ENCODE results near the gene NUPR1.
"Not testable (repeated sequence)": the region's sequence is repeated elsewhere in the genome, so short reads cannot be mapped to it uniquely, and the experiment has no call there.

Gene NUPR1

DNA sequence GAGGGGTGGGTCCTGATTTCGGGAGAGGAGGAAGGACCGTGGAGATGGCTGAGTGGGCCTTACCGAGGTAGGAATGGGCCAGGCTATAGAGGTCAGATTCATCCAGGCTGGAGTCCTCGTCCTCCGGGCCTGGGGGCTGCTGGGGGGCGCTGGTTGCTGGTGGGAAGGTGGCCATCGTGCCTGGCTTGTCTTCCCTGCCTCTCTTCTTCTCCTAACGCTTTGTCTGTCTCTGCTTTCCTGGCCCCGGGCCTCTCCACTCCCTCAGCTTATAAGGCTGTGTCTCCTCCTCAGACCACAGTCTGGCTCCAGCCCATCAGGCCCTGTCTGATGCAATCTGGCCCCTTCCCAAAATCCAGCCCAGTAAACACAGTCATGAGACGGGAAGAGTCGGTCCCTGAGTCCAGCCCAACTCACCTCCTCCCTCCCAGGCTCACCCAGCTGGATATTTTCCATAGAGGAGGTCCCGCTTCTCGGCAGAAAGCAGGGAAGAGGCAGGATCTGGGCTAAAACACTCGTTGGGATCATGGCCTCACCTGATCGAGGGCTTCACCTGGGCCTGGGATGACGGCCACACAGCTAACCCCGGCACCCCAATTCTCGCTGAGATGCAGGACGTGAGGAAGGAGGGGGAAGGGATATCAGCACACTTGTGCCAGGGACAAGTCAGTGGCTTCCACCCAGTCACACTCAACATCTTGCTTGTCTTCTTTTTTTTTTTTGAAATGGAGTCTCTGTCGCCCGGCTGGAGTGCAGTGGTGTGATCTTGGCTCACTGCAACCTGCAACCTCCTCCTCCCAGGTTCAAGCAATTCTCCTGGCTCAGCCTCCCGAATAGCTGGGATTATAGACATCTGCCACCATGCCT, at the start of gene NUPR1:
Gene NUPR1 (minus strand): TSS at position 242 of the 864 bp plus-strand sequence. CDS start 67 bp downstream, at position 175.
- DNase-seq, result no peak

DNA sequence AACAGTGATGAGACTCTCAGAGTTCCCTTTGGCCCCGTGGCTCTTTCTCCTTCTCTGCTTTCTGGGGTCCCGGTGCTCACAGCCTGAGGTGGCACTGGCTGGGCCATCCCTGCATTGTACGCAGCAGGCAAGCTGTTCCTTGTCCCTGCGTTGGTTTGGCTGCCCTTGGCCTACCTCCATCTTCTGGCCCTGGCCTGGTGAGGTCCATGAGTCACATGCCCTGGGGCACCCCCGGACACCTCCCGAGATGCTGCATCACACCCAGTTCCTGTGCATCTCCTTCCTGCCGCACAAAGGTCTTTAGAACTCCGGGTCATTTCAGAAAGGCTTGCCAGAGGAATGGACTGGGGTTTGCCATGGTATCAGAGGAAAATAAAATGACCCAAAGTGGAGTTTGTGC, 48.6 kb upstream of the NUPR1 start:
- no peak for DNase-seq

DNA sequence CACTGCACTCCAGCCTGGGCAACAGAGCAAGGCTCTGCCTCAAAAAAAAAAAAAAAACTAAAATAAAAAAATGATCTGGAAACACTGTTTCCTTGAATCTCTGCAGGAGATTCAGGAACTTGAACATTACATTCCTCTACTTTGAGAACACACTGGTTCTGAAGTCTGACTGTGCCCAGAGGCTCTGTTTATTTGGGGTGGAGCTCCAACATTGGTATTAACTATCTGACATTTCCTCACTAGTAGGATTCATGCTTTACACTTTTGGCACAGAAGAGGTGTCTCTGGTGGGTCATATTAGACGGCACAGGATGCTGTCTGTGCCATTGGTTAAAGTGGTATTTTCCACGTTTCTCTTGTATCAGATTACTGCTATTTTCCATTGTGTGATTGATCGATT, 47.7 kb upstream of the NUPR1 start:
- DNase-seq, result no peak

DNA sequence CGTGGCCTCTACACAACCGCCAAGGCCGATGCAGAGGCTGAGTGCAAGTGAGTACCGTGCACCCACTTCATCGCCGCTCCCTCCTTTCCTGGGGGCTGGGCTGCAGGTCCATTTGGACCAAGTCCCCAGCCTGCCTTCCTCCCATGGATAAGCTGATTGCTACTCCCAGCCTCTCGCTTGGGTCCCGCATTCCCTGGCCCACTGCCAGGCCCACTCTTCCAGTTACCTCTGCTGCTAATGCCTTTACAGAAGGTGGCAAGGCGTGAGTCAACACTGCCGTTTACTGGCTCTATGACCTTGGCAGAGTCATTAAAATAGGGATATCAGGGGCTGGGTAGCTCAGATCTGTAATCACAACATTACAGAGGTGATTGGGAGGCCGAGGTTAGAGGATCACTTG, 46.9 kb upstream of the NUPR1 start:
- no peak for DNase-seq

GRCh38 chr16:28580726-28581315, 42.0 kb upstream of the NUPR1 start:
- DNase-seq, result no peak

DNA sequence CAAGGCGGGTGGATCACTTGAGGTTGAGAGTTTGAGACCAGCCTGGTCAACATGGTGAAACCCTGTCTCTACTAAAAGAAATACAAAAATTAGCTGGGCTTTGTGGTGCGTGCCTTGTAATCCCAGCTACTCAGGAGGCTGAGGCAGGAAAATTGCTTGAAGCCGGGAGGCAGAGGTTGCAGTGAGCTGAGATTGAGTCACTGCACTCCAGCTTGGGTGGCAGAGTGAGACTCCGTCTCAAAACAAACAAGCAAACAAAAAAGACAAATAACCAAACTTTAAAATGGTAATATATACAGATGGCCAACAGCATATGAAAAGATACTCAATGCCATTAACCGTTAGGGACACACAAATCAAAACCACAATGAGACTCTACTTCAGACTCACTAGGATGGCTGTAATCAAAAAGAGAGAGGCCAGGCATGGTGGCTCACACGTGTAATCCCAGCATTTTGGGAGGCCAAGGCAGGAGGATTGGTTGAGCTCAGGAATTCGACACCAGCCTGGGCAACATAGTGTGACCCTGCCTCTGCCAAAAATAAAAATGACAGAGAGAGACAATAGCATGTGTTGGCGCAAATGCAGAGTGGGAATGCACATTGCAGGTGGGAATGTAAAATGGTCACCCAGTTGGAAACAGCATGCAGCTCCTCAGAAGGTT, 36.8 kb upstream of the NUPR1 start:
- DNase-seq, result no peak

DNA sequence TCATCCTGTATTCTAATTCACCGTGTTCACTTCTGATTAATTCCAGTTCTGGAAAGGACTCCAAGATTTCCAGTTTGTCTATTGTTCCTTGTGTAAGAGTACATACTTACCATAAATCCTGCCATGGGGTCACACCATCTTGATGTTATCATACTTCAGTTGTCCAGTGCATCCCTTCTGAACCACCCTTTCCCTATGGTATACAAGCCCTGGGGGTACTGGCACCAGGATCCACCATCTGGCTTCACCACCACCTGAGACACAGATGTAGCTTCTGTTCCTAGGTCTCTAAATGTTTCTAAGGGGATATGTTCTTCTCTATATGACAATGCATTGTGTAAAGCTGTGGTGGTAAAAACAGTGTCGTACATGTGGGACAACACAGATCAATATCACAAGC, 36.2 kb upstream of the NUPR1 start:
- no peak for DNase-seq

- DNase-seq, result no peak
Measured at GRCh38 chr16:28573738-28574718, 35.3 kb upstream of the NUPR1 start.

GRCh38 chr16:28572696-28573510, 34.1 kb upstream of the NUPR1 start:
- no peak for DNase-seq

- no peak for DNase-seq
Measured at GRCh38 chr16:28569968-28570752, 31.4 kb upstream of the NUPR1 start.

DNA sequence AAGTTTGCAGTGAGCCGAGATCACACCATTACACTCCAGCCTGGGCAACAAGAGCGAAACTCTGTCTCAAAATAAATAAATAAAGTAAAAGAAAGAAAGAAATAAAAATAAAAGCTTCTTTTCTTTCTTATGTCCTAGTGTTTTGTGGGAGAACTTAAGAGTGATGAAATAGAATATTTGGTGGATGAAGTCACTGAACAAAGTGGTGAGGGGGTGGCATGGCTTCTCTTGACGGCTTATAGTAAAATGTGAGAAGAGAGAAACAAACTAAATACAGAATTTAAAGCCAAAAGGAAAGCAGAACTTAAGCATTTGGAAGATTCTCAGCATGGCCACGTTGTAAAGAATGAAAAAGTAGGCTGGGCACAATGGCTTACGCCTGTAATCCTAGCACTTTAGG, 30.2 kb upstream of the NUPR1 start:
- DNase-seq, result no peak

DNA sequence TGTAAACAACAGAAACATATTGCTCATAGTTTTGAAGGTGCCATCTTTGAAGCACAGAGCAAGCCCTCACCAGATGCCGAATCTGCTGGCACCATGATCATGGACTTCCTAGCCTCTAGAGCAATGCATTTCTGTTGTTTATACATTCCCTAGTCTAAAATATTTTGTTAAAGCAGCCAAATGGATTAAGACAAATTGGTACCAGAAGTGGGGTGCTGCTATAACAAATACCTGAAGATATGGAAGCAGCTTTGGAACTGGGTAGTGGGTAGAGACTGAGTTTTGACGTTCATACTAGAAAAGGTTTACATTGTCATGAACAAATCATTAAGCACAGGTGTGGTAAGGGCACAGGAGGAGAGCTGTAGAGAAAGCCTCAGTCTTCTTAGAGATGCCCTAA, 28.5 kb upstream of the NUPR1 start:
- DNase-seq, result no peak

GRCh38 chr16:28566233-28566925, 27.6 kb upstream of the NUPR1 start:
- DNase-seq, result not testable (repeated sequence)

DNA sequence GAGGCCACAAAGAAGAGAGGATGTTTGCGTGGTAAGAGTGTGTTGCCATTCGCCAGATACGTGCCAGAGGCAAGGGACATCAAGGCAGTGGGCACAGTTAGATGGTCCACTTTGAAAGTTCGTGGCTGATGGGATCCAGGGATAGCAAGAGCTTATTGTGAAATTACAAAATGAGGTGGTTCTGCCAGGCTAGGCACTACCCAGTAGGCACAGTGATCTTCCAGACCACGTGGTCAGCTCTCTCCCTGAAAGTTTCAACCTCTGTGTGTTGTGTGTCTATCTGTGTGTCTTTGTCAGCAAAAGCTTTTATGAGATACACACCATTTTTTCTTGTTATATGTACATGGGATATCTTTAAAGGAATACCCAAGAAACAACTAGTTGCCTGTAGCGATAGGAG, 24.4 kb upstream of the NUPR1 start:
- DNase-seq, result no peak

DNA sequence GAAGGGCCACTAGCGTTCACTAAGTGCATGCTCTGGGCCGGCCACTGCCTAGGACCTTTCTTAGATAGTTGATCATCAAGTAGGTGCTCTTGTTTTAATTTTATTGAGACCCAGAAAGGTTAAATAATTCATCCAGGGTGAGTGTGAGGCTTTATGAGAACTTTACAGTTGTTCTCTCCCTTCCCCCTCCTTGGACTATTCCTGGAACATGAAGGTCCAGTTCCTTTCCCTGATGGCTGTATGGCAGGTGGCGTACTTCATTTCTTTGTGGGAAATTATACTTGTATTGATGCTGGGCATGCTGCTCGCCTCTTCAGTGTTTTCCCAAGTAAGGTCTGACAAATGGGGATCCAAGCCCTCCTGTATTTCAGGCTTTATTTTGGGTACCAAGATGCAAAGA, 23.4 kb upstream of the NUPR1 start:
- DNase-seq, result no peak

DNA sequence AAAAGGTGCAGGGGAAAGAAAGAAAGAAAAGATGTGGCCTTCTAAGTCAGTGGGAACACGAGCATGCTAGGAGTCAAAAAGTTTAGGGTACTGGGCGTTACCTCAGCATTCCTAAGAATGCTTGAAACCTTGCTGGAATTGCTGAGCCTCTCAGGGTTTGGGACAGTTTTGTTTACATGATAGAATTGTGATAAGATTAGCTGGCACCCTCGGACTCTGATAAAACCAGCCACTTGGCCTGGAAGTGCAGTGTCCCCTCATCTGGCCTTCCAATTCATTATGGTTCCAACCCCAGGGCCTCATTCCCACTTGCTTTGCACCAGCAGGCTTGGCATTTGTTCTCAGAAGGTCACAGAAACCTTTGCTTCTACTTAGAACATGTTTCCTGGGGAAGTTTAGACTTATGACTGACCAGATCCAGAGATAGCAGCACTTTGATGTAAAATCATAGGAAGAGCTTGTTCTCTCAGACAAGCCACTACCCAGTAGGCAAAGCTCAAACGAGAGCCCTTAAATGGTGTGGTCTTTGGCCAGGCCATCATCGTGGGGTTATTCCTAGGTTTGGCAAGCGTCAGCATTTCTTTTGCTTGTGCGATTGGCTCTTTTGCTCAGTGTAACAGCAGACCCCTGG, 22.9 kb upstream of the NUPR1 start:
- no peak for DNase-seq

- no peak for DNase-seq
Measured at GRCh38 chr16:28558456-28558855, 19.7 kb upstream of the NUPR1 start.

DNA sequence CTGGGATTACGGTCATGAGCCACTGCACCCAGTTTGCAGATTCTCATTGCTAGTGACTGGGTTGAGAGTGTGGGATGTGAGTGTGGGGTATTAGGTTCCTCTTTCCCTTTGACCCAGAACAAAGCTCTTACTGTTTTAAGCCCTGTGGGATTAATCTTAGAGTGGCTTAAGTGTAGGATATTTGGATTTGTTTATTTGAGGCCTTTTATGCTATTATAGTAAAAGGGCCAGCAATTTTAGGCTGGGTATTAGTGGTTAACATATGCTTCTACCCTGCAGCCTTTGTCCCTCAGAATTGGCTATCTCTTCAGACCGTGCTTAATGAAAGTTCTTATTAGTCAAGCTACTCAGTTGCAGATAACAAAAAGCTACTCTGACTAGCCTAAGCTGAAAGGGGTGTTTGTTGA, 18.1 kb upstream of the NUPR1 start:
- no peak for DNase-seq

GRCh38 chr16:28555561-28555960, 16.8 kb upstream of the NUPR1 start:
- no peak for DNase-seq

Data from NCI-H1694 (cell line).